K562 (cell line): ENCODE measurements around the gene ERP44. TPM values are rescaled to one million over a fixed set of nuclear protein-coding genes. Genes with fewer than 3 reads are reported as not detected.

ENCODE experiments used
- ATAC-seq: fragments of 200-7000 bp; cut with Tn5 transposase; 3 replicates; pipeline ENCODE4 v1.9.1; 2020; ENCODE audit warnings: moderate library complexity
- BruUV-seq: library from RNA; stranded (reverse); fragments of 400-500 nt; replicated peaks from 2 replicates; lab custom pipeline; 2021; lab: Mats Ljungman, UMichigan
- CTCF ChIA-PET: fragments of 300-600 bp; formaldehyde crosslinking; extraction: SDS; loops from one replicate; lab custom pipeline; 2021; ENCODE audit warnings: low intra/inter-chr PET ratio; lab: Yijun Ruan, JAX
- POLR2A ChIA-PET: fragments of 300-600, 350-650 bp; sonication (Branson Sonifier 250); formaldehyde crosslinking; extraction: SDS; loops from one replicate; lab custom pipeline; 2021; ENCODE audit warnings: antibody characterized with exemption, inconsistent platforms; lab: Yijun Ruan, JAX
- DNase-seq, 4 experiments: peaks; one replicate each; pipeline versions ENCODE4 v3.0.0 to v3.0.0-alpha.2; 2011 to 2018; ENCODE audit warnings: low spot score in 3 of 4, mixed read lengths in 3 of 4; ENCODE audit errors: extremely low read depth in 1 of 4
- FAIRE-seq: peaks from 2 replicates; lab custom pipeline; 2011; peaks lifted over from hg19 to GRCh38; lab: Jason Lieb, UNC
- H2AFZ ChIP-seq: 2 replicates; pipeline ENCODE4 v1.6.0; 2011; ENCODE audit warnings: low read depth, low read length, control low read depth, inconsistent platforms
- H3K27ac ChIP-seq: fragments of 200-600 bp; 3 replicates; pipeline ENCODE4 v1.8.0; 2011; ENCODE audit warnings: low read depth, mild to moderate bottlenecking, control low read depth, inconsistent platforms, low read length, moderate library complexity, mixed read lengths; ENCODE audit errors: extremely low read depth
- H3K27me3 ChIP-seq, 2 experiments: fragments of 300-600 bp in 1 of 2; 2 replicates in 1 of 2; 3 replicates in 1 of 2; pipeline versions ENCODE4 v1.6.0 to v1.8.0; 2011; ENCODE audit warnings: inconsistent platforms in 2 of 2, low read length in 2 of 2, mild to moderate bottlenecking in 1 of 2, mixed read lengths in 1 of 2, moderate library complexity in 1 of 2; ENCODE audit not compliant: control insufficient read depth in 2 of 2, insufficient read depth in 2 of 2
- H3K36me3 ChIP-seq: fragments of 300-600 bp; 3 replicates; pipeline ENCODE4 v1.8.0; 2011; ENCODE audit warnings: mild to moderate bottlenecking, low read length, inconsistent platforms; ENCODE audit not compliant: control insufficient read depth, insufficient read depth
- H3K4me1 ChIP-seq, 2 experiments: fragments of 200-600 bp in 1 of 2; replicated peaks in 1 of 2; 2 replicates in 1 of 2; 3 replicates in 1 of 2; pipeline versions ENCODE4 v1.5.1 to v1.8.0; 2011; ENCODE audit warnings: inconsistent platforms in 2 of 2, low read length in 2 of 2, mild to moderate bottlenecking in 1 of 2, mixed read lengths in 1 of 2, moderate library complexity in 1 of 2; ENCODE audit not compliant: control insufficient read depth in 2 of 2, insufficient read depth in 2 of 2
- H3K4me2 ChIP-seq: 2 replicates; pipeline ENCODE4 v1.6.1; 2011; ENCODE audit warnings: low read length, control low read depth, inconsistent platforms, mixed read lengths; ENCODE audit not compliant: insufficient read depth
- H3K4me3 ChIP-seq: fragments of 200-600 bp; sonication (generic), shearing (Covaris generic); 2 replicates; pipeline ENCODE4 v1.5.1; 2016; ENCODE audit warnings: control low read depth, inconsistent platforms
- H3K79me2 ChIP-seq: fragments of 200-600 bp; 3 replicates; pipeline ENCODE4 v1.8.0; 2011; ENCODE audit warnings: low read length, inconsistent platforms; ENCODE audit not compliant: control insufficient read depth, insufficient read depth
- H3K9ac ChIP-seq, 2 experiments: 2 replicates each; pipeline versions ENCODE4 v1.6.0 to v1.6.1; 2011; ENCODE audit warnings: low read depth in 2 of 2, low read length in 2 of 2, control low read depth in 1 of 2, inconsistent platforms in 1 of 2, mild to moderate bottlenecking in 1 of 2, mixed read lengths in 1 of 2; ENCODE audit not compliant: insufficient read depth in 1 of 2
- H3K9me1 ChIP-seq: one replicate; pipeline ENCODE4 v1.6.0; 2011; ENCODE audit warnings: inconsistent platforms, mild to moderate bottlenecking, low read length, moderate library complexity; ENCODE audit not compliant: control insufficient read depth, insufficient read depth
- H3K9me3 ChIP-seq: replicated peaks from 2 replicates; pipeline ENCODE4 v1.5.1; 2011; ENCODE audit warnings: low read depth, low read length, inconsistent platforms; ENCODE audit not compliant: control insufficient read depth, insufficient read depth
- H4K20me1 ChIP-seq: replicated peaks from 2 replicates; pipeline ENCODE4 v1.6.1; 2011; ENCODE audit warnings: low read length, inconsistent platforms, mixed read lengths; ENCODE audit not compliant: control insufficient read depth, insufficient read depth
- FOXJ2 ChIP-seq: fragments of 200-800 bp; sonication (Bioruptor generic); IDR thresholded peaks from 2 replicates; pipeline ENCODE4 v1.6.1; 2016; ENCODE audit warnings: missing genetic modification characterization, missing compliant biosample characterization
- ZFPM2 ChIP-seq: fragments of 250-450 bp; sonication (Bioruptor Pico); IDR thresholded peaks from 2 replicates; pipeline ENCODE4 v1.5.1; 2022; ENCODE audit warnings: mild to moderate bottlenecking
- WGBS: fragments of 100-300 bp; shearing (Covaris generic); methylation state at CpG from one replicate; pipeline ENCODE4 v1.1.6; 2016; ENCODE audit warnings: low coverage, mixed read lengths; ENCODE audit not compliant: insufficient coverage; ENCODE audit errors: missing lambda C conversion rate; 5-methylcytosine and 5-hydroxymethylcytosine counted together
- in situ Hi-C: fragments of 300-500 bp; cut with MboI; formaldehyde crosslinking; loops from 4 replicates; pipeline ENCODE4 v1.15.0; 2018; ENCODE audit warnings: inconsistent platforms, mixed read lengths
- intact Hi-C: fragments of 100-400 bp; cut with micrococcal nuclease; formaldehyde crosslinking; loops from 2 replicates; pipeline ENCODE4 v1.14.2; 2022
- polyA plus RNA-seq, 8 experiments: library from polyadenylated mRNA; depleted of rRNA in 4 of 8; stranded (reverse) in 5 of 8; unstranded in 3 of 8; fragments of >200 nt; fragmentation: Nextera tagmentation in 2 of 8; fragmentation: Illumina TruSeq in 1 of 8; extraction: Ambion mirVana in 2 of 8; extraction: Trizol in 1 of 8; gene quantifications; 2 replicates each; pipeline versions ENCODE4 v1.2.1 to v1.2.3, GENCODE V29; 2011 to 2014; ENCODE audit warnings: inconsistent platforms in 1 of 8, missing spikeins in 1 of 8
- total RNA-seq, 7 experiments: library from RNA; depleted of rRNA in 6 of 7; stranded (reverse); fragments of >200 nt in 6 of 7; fragmentation: Illumina TruSeq in 2 of 7; extraction: Trizol in 2 of 7; gene quantifications; 2 replicates each; pipeline versions ENCODE4 v1.2.1 to v1.2.3, GENCODE V29; 2011 to 2021; ENCODE audit warnings: low replicate concordance in 1 of 7

ERP44 gene
- total and polyA plus RNA-seq, 9 of the 15 experiments (the other 6 are each of a cell fraction or from before 2014, with no cell fraction given), result 9.2 to 23.4 (median 13.6) TPM

DNA sequence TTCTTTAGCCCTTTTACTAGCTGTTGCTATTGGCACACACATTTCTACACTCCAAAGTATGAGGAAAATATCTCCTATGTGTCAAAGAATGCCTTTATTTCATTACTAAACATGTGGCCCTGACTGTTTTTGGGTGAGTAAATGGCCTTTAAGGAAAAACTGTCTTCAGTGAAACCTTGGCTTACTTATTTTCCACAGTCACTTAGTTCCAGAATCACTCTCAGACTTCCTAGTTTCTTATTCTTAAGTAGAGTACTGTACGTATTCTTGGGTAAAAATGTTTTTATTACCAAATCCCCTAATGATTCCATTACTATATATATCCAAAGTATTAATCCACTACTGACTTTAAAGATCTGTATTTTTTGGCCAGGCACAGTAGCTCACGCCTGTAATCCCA, 27.5 kb downstream of the ERP44 start:
- no peak for TF ChIP-seq ZFPM2 (CRISPR knock-in tag)
- peak; percentile 23; the same call in 1 of the 2 replicates for TF ChIP-seq FOXJ2 (tag)
- peaks cover 70% of the 10 kb centered on the region for H3K79me2 ChIP-seq

More for the DNA sequence above, 27.5 kb downstream of the ERP44 start:
- H3K27ac ChIP-seq, result peak overlapping the region; percentile 63
- no peak overlapping the region for H2AFZ ChIP-seq
- H3K9ac ChIP-seq, result peak overlapping the region in 1 of 2 experiments; percentile 24; a peak in 2 of 4 replicates
- peak overlapping the region; percentile 51 for H3K4me2 ChIP-seq
- ChIA-PET POLR2A (interaction anchor here (1.1 to 1.4 kb wide), 2 partner anchors 9 kb away, joined by 3 read pairs; no protein-coding TSS in a partner anchor), CTCF (no interaction called here)
- no peak overlapping the region for H3K4me3 ChIP-seq
- H3K9me3 ChIP-seq, result no peaks in the 10 kb centered on the region
- no peak for DNase-seq
- intact Hi-C loops (loop anchor here (2.0 to 5.0 kb wide), 3 partner anchors 16 to 44 kb away; partner anchors contain the start of genes ERP44 and INVS), in situ Hi-C loops (no loop called here)
- no peaks in the 10 kb centered on the region for H3K27me3 ChIP-seq
- no peaks in the 10 kb centered on the region for H4K20me1 ChIP-seq
- FAIRE-seq, result no peak
- WGBS, result 69% methylated on average over 2 of the region's 2 CpGs
- no peaks in the 10 kb centered on the region for H3K9me1 ChIP-seq
- 0 out of 3 replicates have a peak, but pooled peaks cover 2% of the 10 kb centered on the region for H3K36me3 ChIP-seq
- peaks cover 27 to 47% of the 10 kb centered on the region in 2 experiments; a peak in 4 of 5 replicates for H3K4me1 ChIP-seq
- no peak for ATAC-seq
- no TSS peak for BruUV-seq
